Rectal smooth muscle tissue (tissue), 1 donor: Measurements from ENCODE around the gene KRT84.

ENCODE experiments used
- H3K27ac ChIP-seq: one replicate; pipeline ENCODE4 v1.7.0; 2013; ENCODE audit warnings: low read depth, low read length, inconsistent platforms
- H3K27me3 ChIP-seq: one replicate; pipeline ENCODE4 v1.7.0; 2013; ENCODE audit warnings: low read length; ENCODE audit not compliant: control insufficient read depth, insufficient read depth
- H3K36me3 ChIP-seq: one replicate; pipeline ENCODE4 v1.7.0; 2013; ENCODE audit warnings: low read length; ENCODE audit not compliant: control insufficient read depth, insufficient read depth
- H3K4me1 ChIP-seq: one replicate; pipeline ENCODE4 v1.7.0; 2013; ENCODE audit warnings: low read length; ENCODE audit not compliant: control insufficient read depth, insufficient read depth
- H3K4me3 ChIP-seq: one replicate; pipeline ENCODE4 v1.7.0; 2013; ENCODE audit warnings: low read length
- H3K9ac ChIP-seq: one replicate; pipeline ENCODE4 v1.7.0; 2013; ENCODE audit warnings: low read length

KRT84 gene, protein sequence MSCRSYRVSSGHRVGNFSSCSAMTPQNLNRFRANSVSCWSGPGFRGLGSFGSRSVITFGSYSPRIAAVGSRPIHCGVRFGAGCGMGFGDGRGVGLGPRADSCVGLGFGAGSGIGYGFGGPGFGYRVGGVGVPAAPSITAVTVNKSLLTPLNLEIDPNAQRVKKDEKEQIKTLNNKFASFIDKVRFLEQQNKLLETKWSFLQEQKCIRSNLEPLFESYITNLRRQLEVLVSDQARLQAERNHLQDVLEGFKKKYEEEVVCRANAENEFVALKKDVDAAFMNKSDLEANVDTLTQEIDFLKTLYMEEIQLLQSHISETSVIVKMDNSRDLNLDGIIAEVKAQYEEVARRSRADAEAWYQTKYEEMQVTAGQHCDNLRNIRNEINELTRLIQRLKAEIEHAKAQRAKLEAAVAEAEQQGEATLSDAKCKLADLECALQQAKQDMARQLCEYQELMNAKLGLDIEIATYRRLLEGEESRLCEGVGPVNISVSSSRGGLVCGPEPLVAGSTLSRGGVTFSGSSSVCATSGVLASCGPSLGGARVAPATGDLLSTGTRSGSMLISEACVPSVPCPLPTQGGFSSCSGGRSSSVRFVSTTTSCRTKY

DNA sequence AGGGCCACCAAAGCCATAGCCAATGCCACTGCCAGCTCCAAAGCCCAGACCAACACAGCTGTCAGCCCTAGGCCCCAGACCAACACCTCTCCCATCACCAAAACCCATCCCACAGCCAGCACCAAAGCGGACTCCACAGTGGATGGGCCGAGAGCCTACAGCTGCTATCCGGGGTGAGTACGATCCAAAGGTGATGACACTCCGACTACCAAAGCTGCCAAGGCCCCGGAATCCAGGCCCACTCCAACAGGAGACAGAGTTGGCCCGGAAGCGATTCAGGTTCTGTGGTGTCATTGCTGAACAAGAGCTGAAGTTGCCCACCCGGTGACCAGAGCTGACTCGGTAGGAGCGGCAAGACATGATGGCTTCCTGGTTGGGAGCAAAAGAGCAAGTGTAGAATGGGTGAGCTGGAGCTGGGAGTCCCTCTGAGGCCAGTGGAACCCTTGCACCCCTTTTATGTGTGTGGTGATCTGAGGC lies at the start of gene KRT84:
TSS of gene KRT84 (minus strand) at position 427 of the 477 bp plus-strand sequence. CDS start at position 360, 67 bp downstream.
- no peak within 1 kb of the TSS for H3K9ac ChIP-seq
- no peak within 1 kb of the TSS for H3K27ac ChIP-seq
- H3K27me3 ChIP-seq = no peaks in the 10 kb centered on the region
- no peaks in the 10 kb centered on the region for H3K4me1 ChIP-seq
- no peak within 1 kb of the TSS for H3K4me3 ChIP-seq
- H3K36me3 ChIP-seq = no peaks in the 10 kb centered on the region

DNA sequence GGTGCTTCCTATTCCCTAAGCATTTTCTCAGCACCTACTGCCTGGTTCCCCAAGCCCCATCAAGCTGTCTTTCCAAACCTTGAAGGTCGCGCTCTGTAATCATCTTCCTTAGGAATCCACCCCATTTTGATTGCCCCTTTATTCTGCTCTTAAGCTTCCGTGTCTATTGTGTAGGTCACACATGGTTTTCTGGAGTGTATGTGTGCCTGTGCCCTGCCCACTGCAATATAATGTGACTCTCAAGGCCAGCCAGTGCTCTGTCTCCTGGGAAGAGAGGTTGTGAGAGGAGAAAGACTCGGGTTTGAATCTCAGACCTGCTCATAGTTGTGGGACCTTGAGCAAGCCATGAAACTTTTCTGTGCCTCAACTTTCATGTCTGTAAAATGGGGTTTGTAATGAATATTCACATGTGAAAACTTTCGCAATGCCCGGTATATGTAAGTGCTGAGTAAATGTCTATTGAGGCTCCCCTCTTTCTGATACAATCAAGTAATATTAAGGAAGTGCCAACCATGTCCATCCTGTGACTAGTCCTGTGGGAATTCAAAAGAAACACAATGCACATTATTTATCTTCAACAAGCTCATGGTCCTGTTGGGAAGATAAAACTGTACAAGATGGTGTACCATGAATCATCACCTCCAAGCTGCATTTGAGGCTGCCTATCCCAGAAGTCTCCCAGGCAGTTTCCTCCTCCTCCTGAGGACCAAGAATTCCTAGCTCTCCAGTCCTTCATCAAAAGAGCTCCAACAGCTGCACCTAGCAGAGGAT lies 49.5 kb upstream of the KRT84 start:
- Histone ChIP-seq H3K4me1 (peaks cover 6% of the 10 kb centered on the region), H3K27ac (no peak overlapping the region), H3K4me3 (no peak overlapping the region), H3K27me3 (no peaks in the 10 kb centered on the region), H3K9ac (no peak overlapping the region), H3K36me3 (no peaks in the 10 kb centered on the region)

DNA sequence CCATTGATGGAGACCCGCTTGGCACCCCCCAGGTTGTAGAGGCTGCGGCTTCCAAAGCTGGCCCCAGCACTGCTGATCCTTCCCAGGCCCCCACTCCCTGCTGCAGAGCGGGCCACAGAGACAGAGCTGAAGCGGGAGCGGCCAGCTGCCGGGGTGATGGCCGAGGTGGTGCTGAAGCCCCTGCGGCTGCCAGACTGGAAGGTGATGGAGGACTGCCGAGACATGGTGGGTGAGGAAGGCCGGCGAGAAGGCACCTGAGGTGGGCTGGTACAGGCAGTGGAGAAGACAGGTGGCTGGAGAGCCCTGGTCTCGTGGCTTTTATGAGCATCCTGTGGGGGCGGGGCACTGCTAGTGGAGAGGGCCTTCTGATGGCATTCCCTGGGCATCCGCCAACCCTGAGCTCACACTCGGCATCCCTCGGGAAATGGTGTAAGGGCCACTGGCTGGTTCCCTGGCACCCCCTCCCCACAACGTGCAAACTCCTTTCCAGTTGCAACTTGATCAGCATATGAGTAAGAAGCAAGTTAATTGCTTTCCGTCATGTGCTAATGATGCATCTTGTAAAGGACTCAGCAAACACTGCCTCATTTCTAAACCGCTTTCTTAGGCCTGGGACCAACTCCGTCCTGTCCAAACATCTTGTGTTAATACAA lies 48.8 kb upstream of the KRT84 start, which contains the start of gene KRT75:
TSS of gene KRT75 (minus strand) at position 291 of the 653 bp plus-strand sequence. CDS start at position 224, 67 bp downstream.
- peaks cover 6% of the 10 kb centered on the region for H3K4me1 ChIP-seq
- H3K27me3 ChIP-seq = no peaks in the 10 kb centered on the region
- no peak within 1 kb of the TSS for H3K4me3 ChIP-seq
- no peak within 1 kb of the TSS for H3K27ac ChIP-seq
- H3K36me3 ChIP-seq = no peaks in the 10 kb centered on the region
- H3K9ac ChIP-seq = no peak within 1 kb of the TSS

DNA sequence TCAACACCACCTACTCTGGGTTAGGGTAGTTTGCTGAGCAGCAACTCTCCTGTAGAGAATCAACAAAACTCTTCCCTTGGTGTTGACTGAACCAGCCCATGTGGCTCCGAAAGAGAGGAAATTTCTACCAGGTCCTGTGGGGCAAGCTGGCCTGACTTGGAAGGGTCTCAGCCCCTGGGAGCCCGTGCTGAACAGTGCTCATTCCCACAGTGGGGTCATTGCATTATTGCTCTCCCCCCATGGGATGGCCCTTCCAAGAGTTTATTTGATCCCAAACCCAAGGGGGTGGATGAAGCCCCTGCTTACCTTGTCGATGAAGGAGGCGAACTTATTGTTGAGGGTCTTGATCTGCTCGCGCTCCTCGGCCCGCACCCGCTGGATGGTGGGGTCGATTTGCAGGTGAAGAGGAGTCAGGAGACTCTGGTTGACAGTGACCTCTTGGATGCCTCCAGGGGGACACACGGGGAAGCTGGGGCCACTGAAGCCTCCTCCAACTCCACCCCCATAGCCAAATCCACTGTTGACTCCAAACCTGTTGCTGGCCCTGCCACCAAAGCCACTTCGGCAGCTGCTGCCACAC lies 48.1 kb upstream of the KRT84 start:
- H3K4me3 ChIP-seq = no peak overlapping the region
- H3K9ac ChIP-seq = no peak overlapping the region
- H3K4me1 ChIP-seq = peaks cover 6% of the 10 kb centered on the region
- H3K27ac ChIP-seq = no peak overlapping the region
- H3K36me3 ChIP-seq = no peaks in the 10 kb centered on the region
- no peaks in the 10 kb centered on the region for H3K27me3 ChIP-seq

DNA sequence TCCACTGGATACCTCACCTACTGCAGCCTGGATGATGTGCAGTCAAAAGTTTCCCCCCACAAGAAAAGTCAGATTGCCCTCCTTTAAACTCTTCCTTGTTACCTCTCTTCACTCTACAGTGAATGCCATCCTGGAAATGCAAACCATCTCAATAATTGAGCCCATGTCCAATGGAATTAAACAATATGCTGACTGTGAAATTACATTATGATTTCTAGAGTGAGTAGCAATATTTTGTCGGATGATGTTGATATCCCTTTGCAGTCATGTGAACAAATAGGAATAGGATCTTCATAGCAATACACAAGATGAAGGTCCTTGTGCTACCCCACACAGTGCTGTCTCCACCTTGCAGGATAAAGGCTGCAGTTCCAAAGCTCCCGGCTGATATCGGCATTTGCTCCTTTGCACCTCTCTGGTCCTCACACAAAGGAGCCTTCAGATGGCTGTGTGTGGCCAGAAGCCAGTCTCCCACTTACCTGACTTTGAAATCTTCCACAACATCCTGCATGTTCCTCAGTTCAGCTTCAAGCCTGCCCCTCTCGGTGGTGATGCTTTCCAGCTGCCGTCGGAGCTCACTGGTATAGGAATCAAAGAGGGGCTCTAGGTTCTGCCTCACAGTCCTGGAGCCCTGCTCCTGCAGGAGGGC lies 47.2 kb upstream of the KRT84 start:
- Histone ChIP-seq H3K4me3 (no peak overlapping the region), H3K27me3 (no peaks in the 10 kb centered on the region), H3K36me3 (no peaks in the 10 kb centered on the region), H3K9ac (no peak overlapping the region), H3K4me1 (peaks cover 6% of the 10 kb centered on the region), H3K27ac (no peak overlapping the region)

DNA sequence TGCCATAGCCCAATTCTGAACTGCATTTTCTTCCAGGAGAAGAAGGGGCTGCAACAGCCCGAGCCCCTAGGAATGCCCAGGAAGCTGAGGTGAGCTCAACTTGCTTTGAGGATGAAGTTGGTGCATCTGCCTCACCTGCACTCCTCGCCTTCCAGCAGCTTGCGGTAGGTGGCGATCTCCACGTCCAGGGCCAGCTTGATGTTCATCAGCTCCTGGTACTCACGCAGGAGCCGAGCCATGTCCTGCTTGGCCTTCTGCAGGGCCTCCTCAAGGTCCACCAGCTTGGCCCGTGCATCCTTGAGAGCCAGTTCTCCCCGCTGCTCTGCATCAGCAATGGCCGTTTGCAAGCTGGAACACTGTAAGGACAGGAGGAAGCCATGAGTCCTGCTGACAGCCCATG lies 42.7 kb upstream of the KRT84 start:
- Histone ChIP-seq H3K36me3 (no peaks in the 10 kb centered on the region), H3K27ac (no peak overlapping the region), H3K27me3 (no peaks in the 10 kb centered on the region), H3K4me3 (no peak overlapping the region), H3K4me1 (peaks cover 18% of the 10 kb centered on the region), H3K9ac (no peak overlapping the region)

DNA sequence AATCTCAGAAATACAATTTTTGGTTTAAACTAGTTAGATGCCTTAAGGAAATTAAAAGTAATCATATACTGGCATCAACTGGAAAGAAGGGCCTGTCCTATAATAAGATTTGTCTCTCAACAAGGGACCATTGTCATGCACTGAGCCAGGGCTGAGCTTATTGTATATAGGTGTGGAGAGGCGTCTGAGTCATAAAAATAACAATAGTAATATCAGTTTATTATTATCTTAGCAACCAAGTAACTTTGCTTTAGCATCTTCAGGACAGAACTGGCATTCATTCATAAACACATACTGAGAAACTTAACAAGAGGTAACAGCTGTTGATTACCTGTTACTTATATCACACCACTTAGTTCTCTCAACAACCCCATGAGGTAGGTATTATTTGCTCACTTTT lies 41.6 kb upstream of the KRT84 start:
- H3K4me3 ChIP-seq = no peak overlapping the region
- H3K4me1 ChIP-seq = peaks cover 22% of the 10 kb centered on the region
- no peaks in the 10 kb centered on the region for H3K27me3 ChIP-seq
- H3K27ac ChIP-seq = no peak overlapping the region
- no peak overlapping the region for H3K9ac ChIP-seq
- H3K36me3 ChIP-seq = no peaks in the 10 kb centered on the region

DNA sequence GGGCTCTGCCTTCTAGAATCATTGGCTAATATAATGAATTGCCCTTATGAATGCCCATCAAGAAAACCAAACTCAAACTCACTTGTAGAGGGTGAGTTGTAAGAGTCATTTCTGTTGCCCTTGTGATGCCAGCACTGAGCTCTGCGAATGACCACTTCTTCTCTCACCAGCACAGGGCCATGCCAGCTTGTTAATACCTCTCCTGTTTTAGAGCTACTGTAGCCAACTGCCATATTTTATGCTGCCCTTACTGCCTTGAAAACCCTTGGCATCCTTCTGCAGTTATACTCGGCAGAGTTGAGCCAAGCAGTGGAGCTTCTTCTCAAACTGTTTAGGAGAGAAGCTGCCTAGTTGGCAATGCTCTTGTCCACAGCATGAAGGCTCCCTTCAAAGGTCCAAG lies 40.6 kb upstream of the KRT84 start:
- Histone ChIP-seq H3K36me3 (no peaks in the 10 kb centered on the region), H3K9ac (no peak overlapping the region), H3K27ac (peak overlapping the region; percentile 57), H3K27me3 (no peaks in the 10 kb centered on the region), H3K4me1 (peaks cover 22% of the 10 kb centered on the region), H3K4me3 (no peak overlapping the region)

DNA sequence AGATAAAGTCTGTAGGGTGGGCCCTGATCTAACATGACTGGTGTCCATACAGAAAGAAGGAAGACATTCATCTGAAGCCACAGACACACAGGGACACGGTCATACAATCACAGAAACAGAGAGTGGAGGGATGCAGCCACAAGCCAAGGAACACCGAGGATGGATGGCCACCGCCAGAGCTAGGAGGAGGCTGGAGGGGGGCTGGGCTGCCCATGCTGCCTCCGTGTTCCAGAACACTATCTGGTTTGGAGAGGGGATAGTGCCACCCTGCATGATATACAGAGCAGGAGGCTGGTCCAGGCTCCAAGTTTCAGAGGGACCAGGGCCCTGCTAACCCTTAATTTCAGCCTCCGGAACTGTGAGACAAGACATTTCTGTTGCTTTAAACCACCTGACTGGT lies 40.0 kb upstream of the KRT84 start:
- peaks cover 22% of the 10 kb centered on the region for H3K4me1 ChIP-seq
- H3K4me3 ChIP-seq = no peak overlapping the region
- H3K36me3 ChIP-seq = no peaks in the 10 kb centered on the region
- H3K27ac ChIP-seq = peak overlapping the region; percentile 57
- no peak overlapping the region for H3K9ac ChIP-seq
- H3K27me3 ChIP-seq = no peaks in the 10 kb centered on the region

DNA sequence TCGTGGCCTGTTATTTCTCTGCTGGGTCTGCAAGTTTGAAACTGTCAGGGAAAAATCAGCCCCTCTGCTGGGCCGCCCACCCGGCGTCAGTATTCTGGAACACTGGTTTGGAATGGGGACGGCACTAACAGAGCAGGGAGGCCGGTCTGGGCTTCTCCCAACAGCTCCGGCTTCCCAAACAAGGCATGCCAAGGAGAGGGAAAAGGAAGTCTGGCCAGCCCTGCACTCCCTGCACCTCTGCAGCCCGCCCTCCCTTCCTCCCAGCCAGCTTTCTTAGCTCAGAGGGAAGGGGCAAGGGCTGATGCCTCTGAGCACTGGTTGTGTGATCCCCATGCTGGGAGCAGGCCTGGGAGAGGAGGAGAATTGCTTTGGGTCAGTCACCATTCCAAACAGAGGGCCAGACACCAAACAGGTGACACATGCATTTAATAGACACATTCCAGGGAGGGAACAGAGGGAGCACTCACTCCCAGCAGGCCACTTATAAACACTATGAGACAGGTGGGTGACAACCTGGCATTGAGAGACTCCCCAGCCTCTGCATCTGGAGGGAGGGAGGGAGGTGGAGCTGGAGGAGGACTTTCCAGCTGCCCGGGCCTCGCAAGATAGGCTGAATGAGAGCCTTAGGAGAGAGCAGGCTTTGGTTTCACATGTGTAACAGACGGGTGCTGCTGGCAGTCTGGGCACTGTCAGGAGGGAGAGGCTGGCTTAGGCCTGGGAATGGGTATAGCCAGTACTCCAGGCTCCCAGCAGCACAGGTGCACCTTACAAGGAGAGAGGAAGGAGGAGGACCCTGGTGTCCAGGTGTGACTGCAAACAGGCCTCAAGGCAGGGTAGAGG lies 38.4 kb upstream of the KRT84 start:
- Histone ChIP-seq H3K27ac (peak overlapping the region; percentile 86), H3K36me3 (no peaks in the 10 kb centered on the region), H3K9ac (no peak overlapping the region), H3K4me3 (no peak overlapping the region), H3K4me1 (peaks cover 22% of the 10 kb centered on the region), H3K27me3 (no peaks in the 10 kb centered on the region)

DNA sequence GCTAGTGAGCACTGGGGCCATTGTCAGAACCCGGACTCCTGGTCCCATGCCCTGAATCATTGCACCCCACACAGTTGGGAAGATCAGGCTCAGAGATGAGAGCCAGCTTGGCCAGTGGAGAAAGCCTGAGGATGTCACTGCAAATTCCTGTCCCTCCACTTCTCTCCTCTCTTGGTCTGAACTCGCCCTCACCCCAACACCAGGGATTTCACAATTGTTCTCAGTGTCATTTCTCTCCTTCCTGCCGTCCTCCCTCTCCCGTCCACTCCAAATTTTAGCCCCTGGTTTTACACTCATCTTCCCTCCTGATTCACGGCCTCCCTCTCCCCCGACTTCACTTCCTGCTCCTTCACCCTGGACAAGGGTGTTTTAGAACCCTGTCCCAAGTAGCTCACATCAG lies 37.6 kb upstream of the KRT84 start:
- Histone ChIP-seq H3K27ac (peak overlapping the region; percentile 86), H3K9ac (no peak overlapping the region), H3K36me3 (no peaks in the 10 kb centered on the region), H3K4me3 (no peak overlapping the region), H3K4me1 (peaks cover 22% of the 10 kb centered on the region), H3K27me3 (no peaks in the 10 kb centered on the region)
